HCT116 (cell line): ENCODE data around the gene MVK. TPM values are rescaled to one million over a fixed set of nuclear protein-coding genes. Genes with fewer than 3 reads are reported as not detected.
A peak's percentile ranks its signal among the peaks of the same experiment; 100 is the strongest.

Experiments
- ATAC-seq: fragments of 200-7000 bp; cut with Tn5 transposase; 2 replicates; pipeline ENCODE4 v1.9.1; 2020; ENCODE audit warnings: mild to moderate bottlenecking, moderate library complexity
- BruUV-seq: library from RNA; stranded (reverse); fragments of 400-500 nt; replicated peaks from 2 replicates; lab custom pipeline; 2021; lab: Mats Ljungman, UMichigan
- CTCF ChIA-PET: fragments of 300-600 bp; sonication (Branson Sonifier 250); formaldehyde crosslinking; loops from one replicate; lab custom pipeline; 2021; ENCODE audit warnings: antibody characterized with exemption; lab: Charles Lee
- POLR2A ChIA-PET: fragments of 300-600, 350-600 bp; sonication (Branson Sonifier 250); formaldehyde crosslinking; loops from one replicate; lab custom pipeline; 2021; ENCODE audit warnings: antibody characterized with exemption; lab: Charles Lee
- RAD21 ChIA-PET, 2 experiments: fragments of 300-600 bp; sonication (Branson Sonifier 250); formaldehyde crosslinking; loops; one replicate each; lab custom pipeline; 2023; ENCODE audit warnings: low total read pairs in 2 of 2; ENCODE audit not compliant: uncharacterized antibody in 2 of 2, unreplicated experiment in 2 of 2, low non-redundant PET in 1 of 2; lab: Charles Lee
- DNase-seq: peaks from one replicate; pipeline ENCODE4 v3.0.0-alpha.2; 2010; ENCODE audit warnings: low read depth, low spot score
- H2AFZ ChIP-seq: fragments of 200-600 bp; shearing (Covaris generic), sonication (generic); 2 replicates; pipeline ENCODE4 v1.6.1; 2017; ENCODE audit warnings: low read depth, mixed run types, mixed read lengths, antibody characterized with exemption, low read length; ENCODE audit not compliant: poor library complexity, severe bottlenecking
- H3K27ac ChIP-seq: 2 replicates; pipeline ENCODE4 v1.5.1; 2012; ENCODE audit warnings: low read depth, low read length
- H3K27me3 ChIP-seq: fragments of 200-600 bp; sonication (generic); 2 replicates; pipeline ENCODE4 v1.6.1; 2016; ENCODE audit warnings: mixed run types, low read length, mixed read lengths; ENCODE audit not compliant: insufficient read depth
- H3K36me3 ChIP-seq, 2 experiments: fragments of 200-500 bp in 1 of 2; fragments of 200-600 bp in 1 of 2; sonication (Bioruptor generic) in 1 of 2; sonication (generic) in 1 of 2; 2 replicates each; pipeline versions ENCODE4 v1.5.1 to v1.6.1; 2014 to 2016; ENCODE audit warnings: low read length in 2 of 2, inconsistent platforms in 1 of 2, mixed read lengths in 1 of 2, mixed run types in 1 of 2; ENCODE audit not compliant: insufficient read depth in 2 of 2, control insufficient read depth in 1 of 2
- H3K4me1 ChIP-seq, 2 experiments: fragments of 200-600 bp in 1 of 2; sonication (generic) in 1 of 2; 2 replicates each; pipeline versions ENCODE4 v1.5.1 to v1.6.1; 2012 to 2017; ENCODE audit warnings: low read length in 2 of 2, inconsistent platforms in 1 of 2, mild to moderate bottlenecking in 1 of 2, mixed read lengths in 1 of 2, mixed run types in 1 of 2, moderate library complexity in 1 of 2; ENCODE audit not compliant: insufficient read depth in 2 of 2, control insufficient read depth in 1 of 2
- H3K4me2 ChIP-seq: fragments of 200-600 bp; sonication (generic); 2 replicates; pipeline ENCODE4 v1.6.1; 2017; ENCODE audit warnings: mixed run types, low read length, mixed read lengths
- H3K4me3 ChIP-seq, 2 experiments: fragments of 200-600 bp in 1 of 2; sonication (generic) in 1 of 2; replicated peaks in 1 of 2; 2 replicates each; pipeline ENCODE4 v1.5.1; 2011 to 2016; ENCODE audit warnings: low read length in 2 of 2, control low read depth in 1 of 2, low read depth in 1 of 2, mild to moderate bottlenecking in 1 of 2, mixed read lengths in 1 of 2, mixed run types in 1 of 2
- H3K79me2 ChIP-seq: fragments of 200-600 bp; sonication (generic); 2 replicates; pipeline ENCODE4 v1.6.1; 2017; ENCODE audit warnings: mild to moderate bottlenecking, mixed run types, low read length, moderate library complexity, mixed read lengths; ENCODE audit not compliant: insufficient read depth
- H3K9ac ChIP-seq: fragments of 200-600 bp; sonication (generic); 2 replicates; pipeline ENCODE4 v1.6.1; 2016; ENCODE audit warnings: low read length, mixed read lengths
- H3K9me2 ChIP-seq: fragments of 200-600 bp; sonication (generic), shearing (Covaris generic); 2 replicates; pipeline ENCODE4 v1.6.1; 2017; ENCODE audit warnings: mixed run types, mild to moderate bottlenecking, moderate library complexity; ENCODE audit not compliant: insufficient read depth
- H3K9me3 ChIP-seq, 2 experiments: fragments of 200-500 bp in 1 of 2; fragments of 200-600 bp in 1 of 2; sonication (Bioruptor generic) in 1 of 2; sonication (generic) in 1 of 2; 2 replicates each; pipeline ENCODE4 v1.6.1; 2014 to 2017; ENCODE audit warnings: low read length in 2 of 2, mixed read lengths in 2 of 2, inconsistent platforms in 1 of 2, low read depth in 1 of 2, mild to moderate bottlenecking in 1 of 2, mixed run types in 1 of 2, moderate library complexity in 1 of 2; ENCODE audit not compliant: control insufficient read depth in 1 of 2, insufficient read depth in 1 of 2
- H4K20me1 ChIP-seq: fragments of 200-600 bp; sonication (generic), shearing (Covaris generic); 2 replicates; pipeline ENCODE4 v1.6.1; 2017; ENCODE audit warnings: mixed run types, mild to moderate bottlenecking, moderate library complexity; ENCODE audit not compliant: insufficient read depth
- CEBPB ChIP-seq: IDR thresholded peaks from 2 replicates; pipeline ENCODE4 v1.6.1; 2012; ENCODE audit warnings: low read depth
- EGR1 ChIP-seq: IDR thresholded peaks from 2 replicates; pipeline ENCODE4 v1.6.1; 2012; ENCODE audit warnings: low read depth
- ELF1 ChIP-seq: IDR thresholded peaks from 2 replicates; pipeline ENCODE4 v1.6.1; 2012; ENCODE audit warnings: low read depth, borderline replicate concordance
- EZH2 ChIP-seq: fragments of 200-600 bp; sonication (generic); IDR thresholded peaks from 2 replicates; pipeline ENCODE4 v1.6.1; 2017; ENCODE audit warnings: antibody characterized with exemption, mixed run types
- FOSL1 ChIP-seq: IDR thresholded peaks from 2 replicates; pipeline ENCODE4 v1.6.1; 2012; ENCODE audit warnings: low read depth
- POLR2A ChIP-seq: IDR thresholded peaks from 2 replicates; pipeline ENCODE4 v1.7.0; 2011; ENCODE audit warnings: borderline replicate concordance; ENCODE audit not compliant: insufficient read depth, insufficient read length; ENCODE audit errors: extremely low read depth
- RAD21 ChIP-seq: IDR thresholded peaks from 2 replicates; pipeline ENCODE4 v1.6.1; 2012; ENCODE audit warnings: low read depth, mild to moderate bottlenecking
- SIN3A ChIP-seq: IDR thresholded peaks from 2 replicates; pipeline ENCODE4 v1.6.1; 2012; ENCODE audit warnings: low read depth
- SRF ChIP-seq: IDR thresholded peaks from 2 replicates; pipeline ENCODE4 v1.6.1; 2012; ENCODE audit warnings: low read depth
- TCF7L2 ChIP-seq: IDR thresholded peaks from 2 replicates; pipeline ENCODE4 v1.7.0; 2011; ENCODE audit warnings: borderline replicate concordance, inconsistent platforms; ENCODE audit not compliant: insufficient read depth, insufficient read length; ENCODE audit errors: extremely low read depth
- ZFX ChIP-seq: fragments of 450-650 bp; IDR thresholded peaks from 2 replicates; pipeline ENCODE4 v1.6.1; 2017
- ZNF274 ChIP-seq: fragments of 200-500 bp; sonication (Bioruptor generic); IDR thresholded peaks from 2 replicates; pipeline ENCODE4 v1.6.1; 2014; ENCODE audit warnings: mild to moderate bottlenecking, low read depth, low read length, inconsistent platforms
- intact Hi-C: fragments of 100-400 bp; cut with micrococcal nuclease; formaldehyde crosslinking; loops from 2 replicates; pipeline ENCODE4 v1.10.0; 2022
- total RNA-seq: library from RNA; stranded (reverse); gene quantifications from one replicate; pipeline ENCODE4 v1.2.1, GENCODE V29; 2021; ENCODE audit not compliant: unreplicated experiment
- TF ChIP-seq, protein P1 (sequence below): IDR thresholded peaks from 2 replicates; pipeline ENCODE4 v1.6.1; 2012
- TF ChIP-seq, protein P2 (sequence below), 3 experiments: fragments of 200-600 bp in 1 of 3; sonication (generic) in 1 of 3; IDR thresholded peaks in 2 of 3; conservative IDR thresholded peaks in 1 of 3; 2 replicates each; pipeline ENCODE4 v1.5.1; 2012 to 2017; ENCODE audit warnings: low read depth in 2 of 3, low read length in 2 of 3, antibody characterized with exemption in 1 of 3, borderline replicate concordance in 1 of 3, control low read depth in 1 of 3, mild to moderate bottlenecking in 1 of 3, mixed read lengths in 1 of 3, mixed run types in 1 of 3, moderate library complexity in 1 of 3; ENCODE audit not compliant: insufficient read depth in 1 of 3

The MVK gene
- total RNA-seq, 1 experiment from 2014 or later, result 17.3 TPM

DNA sequence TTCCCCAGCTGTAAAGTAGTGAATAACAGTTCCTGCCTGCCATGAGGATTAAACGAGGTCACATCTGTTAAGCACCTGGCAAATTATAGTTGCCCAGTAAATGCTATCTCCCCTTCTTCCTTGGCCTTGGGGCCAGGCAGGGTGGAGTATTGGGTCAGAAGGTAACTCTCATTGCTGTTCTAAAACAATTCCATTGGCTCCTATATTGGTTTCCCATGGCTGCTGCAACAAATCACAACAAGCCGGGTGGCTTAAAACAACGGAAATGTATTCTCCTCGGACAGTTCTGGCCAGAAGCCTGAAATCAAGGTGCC lies 32.2 kb upstream of the MVK start:
- Histone ChIP-seq H4K20me1 (no peaks in the 10 kb centered on the region), H3K27ac (no peak overlapping the region), H3K9ac (no peak overlapping the region), H3K4me3 (no peak overlapping the region), H3K4me1 (peaks cover 0 to 24% of the 10 kb centered on the region in 2 experiments; a peak in 2 of 4 replicates), H3K79me2 (no peaks in the 10 kb centered on the region), H2AFZ (no peak overlapping the region), H3K27me3 (no peaks in the 10 kb centered on the region), H3K9me3 (no peaks in the 10 kb centered on the region), H3K36me3 (no peaks in the 10 kb centered on the region), H3K9me2 (no peaks in the 10 kb centered on the region), H3K4me2 (no peak overlapping the region)
- CTCF ChIA-PET, result no interaction called here
- no TSS peak for BruUV-seq
- no peak for DNase-seq
- intact Hi-C loops, result no loop called here
- RAD21 ChIA-PET, result no interaction called here
- ATAC-seq, result no peak
- POLR2A ChIA-PET, result no interaction called here
- TF ChIP-seq EGR1 (no peak), RAD21 (no peak), ZNF274 (no peak), SRF (no peak)
- TF ChIP-seq, all 23 proteins: peak for 0

DNA sequence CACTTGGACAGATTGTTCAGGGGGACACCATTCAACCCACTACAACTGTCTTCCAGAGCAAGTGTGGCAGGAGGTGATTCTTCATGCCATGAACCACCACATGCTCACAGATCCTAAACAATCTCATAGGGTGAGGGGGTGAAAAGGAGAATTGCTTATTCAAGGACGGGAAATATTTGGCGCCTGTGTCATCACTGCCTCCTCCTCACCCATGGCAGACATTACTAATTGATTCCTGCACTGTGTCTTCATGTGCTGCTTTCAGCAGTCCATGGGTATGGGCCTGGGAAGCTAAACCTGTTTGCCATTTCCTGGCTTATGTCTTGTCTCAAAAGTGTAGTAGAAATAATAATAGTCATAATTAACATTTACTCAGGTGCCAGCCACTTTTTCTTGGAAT lies 31.6 kb upstream of the MVK start:
- Histone ChIP-seq H3K4me2 (peak overlapping the region; percentile 42), H2AFZ (no peak overlapping the region), H3K79me2 (no peaks in the 10 kb centered on the region), H3K27me3 (no peaks in the 10 kb centered on the region), H3K27ac (no peak overlapping the region), H4K20me1 (no peaks in the 10 kb centered on the region), H3K4me1 (peaks cover 0 to 24% of the 10 kb centered on the region in 2 experiments; a peak in 2 of 4 replicates), H3K9me3 (no peaks in the 10 kb centered on the region), H3K9ac (no peak overlapping the region), H3K4me3 (no peak overlapping the region), H3K36me3 (no peaks in the 10 kb centered on the region), H3K9me2 (no peaks in the 10 kb centered on the region)
- DNase-seq (peak; percentile 8), ATAC-seq (peak; percentile 62)
- ChIA-PET RAD21 (no interaction called here), POLR2A (no interaction called here), CTCF (no interaction called here)
- TF ChIP-seq ELF1 (no peak), ZFX (no peak), CEBPB (no peak), EZH2 (no peak), POLR2A (no peak), SIN3A (no peak), FOSL1 (0 out of 2 replicates have a peak, but pooled peaks have one; percentile 9), TCF7L2 (no peak), SRF (0 out of 2 replicates have a peak, but pooled peaks have one; percentile 24)
- TF ChIP-seq, protein P1, sequence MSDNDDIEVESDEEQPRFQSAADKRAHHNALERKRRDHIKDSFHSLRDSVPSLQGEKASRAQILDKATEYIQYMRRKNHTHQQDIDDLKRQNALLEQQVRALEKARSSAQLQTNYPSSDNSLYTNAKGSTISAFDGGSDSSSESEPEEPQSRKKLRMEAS, result no peak
- TF ChIP-seq, protein P2, sequence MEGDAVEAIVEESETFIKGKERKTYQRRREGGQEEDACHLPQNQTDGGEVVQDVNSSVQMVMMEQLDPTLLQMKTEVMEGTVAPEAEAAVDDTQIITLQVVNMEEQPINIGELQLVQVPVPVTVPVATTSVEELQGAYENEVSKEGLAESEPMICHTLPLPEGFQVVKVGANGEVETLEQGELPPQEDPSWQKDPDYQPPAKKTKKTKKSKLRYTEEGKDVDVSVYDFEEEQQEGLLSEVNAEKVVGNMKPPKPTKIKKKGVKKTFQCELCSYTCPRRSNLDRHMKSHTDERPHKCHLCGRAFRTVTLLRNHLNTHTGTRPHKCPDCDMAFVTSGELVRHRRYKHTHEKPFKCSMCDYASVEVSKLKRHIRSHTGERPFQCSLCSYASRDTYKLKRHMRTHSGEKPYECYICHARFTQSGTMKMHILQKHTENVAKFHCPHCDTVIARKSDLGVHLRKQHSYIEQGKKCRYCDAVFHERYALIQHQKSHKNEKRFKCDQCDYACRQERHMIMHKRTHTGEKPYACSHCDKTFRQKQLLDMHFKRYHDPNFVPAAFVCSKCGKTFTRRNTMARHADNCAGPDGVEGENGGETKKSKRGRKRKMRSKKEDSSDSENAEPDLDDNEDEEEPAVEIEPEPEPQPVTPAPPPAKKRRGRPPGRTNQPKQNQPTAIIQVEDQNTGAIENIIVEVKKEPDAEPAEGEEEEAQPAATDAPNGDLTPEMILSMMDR (IDR thresholded peaks at IDR 0.05 in 2 of 3, conservative IDR thresholded peaks at IDR 0.05 in 1 of 3; ENCODE audit: borderline replicate concordance in 1 of 3, insufficient read depth in 1 of 3, low read depth in 2 of 3, low read length in 2 of 3), result no peak
- intact Hi-C loops, result no loop called here
- no TSS peak for BruUV-seq
